Activated CD4-positive, alpha-beta T cell treated with anti-CD3 and anti-CD28 coated beads, Interleukin-2, amount 10 ng/mL, durations not matched to agents 7 days and 5 days (primary cell): Measurements from ENCODE around the gene PTPN4. TPM values are rescaled to one million over a fixed set of nuclear protein-coding genes. Genes with fewer than 3 reads are reported as not detected.

Source experiments
- CTCF ChIA-PET: fragments of 350-600 bp; sonication (Branson Sonifier 250); formaldehyde crosslinking; loops from one replicate; lab custom pipeline; 2021; ENCODE audit warnings: antibody characterized with exemption; lab: Charles Lee
- POLR2A ChIA-PET: fragments of 350-600 bp; sonication (Branson Sonifier 250); formaldehyde crosslinking; loops from one replicate; lab custom pipeline; 2021; ENCODE audit warnings: antibody characterized with exemption; lab: Charles Lee
- DNase-seq: peaks from one replicate; pipeline ENCODE4 v3.0.0-alpha.2; 2020
- H3K27ac Mint-ChIP-seq: one replicate; pipeline ENCODE4 v1.8.0; 2021; ENCODE audit warnings: mild to moderate bottlenecking, moderate library complexity, mixed read lengths
- H3K27me3 Mint-ChIP-seq: one replicate; pipeline ENCODE4 v1.8.0; 2021; ENCODE audit warnings: mixed read lengths
- H3K36me3 Mint-ChIP-seq: one replicate; pipeline ENCODE4 v1.8.0; 2021; ENCODE audit warnings: low read depth, mixed read lengths
- H3K4me1 Mint-ChIP-seq: one replicate; pipeline ENCODE4 v1.8.0; 2021; ENCODE audit warnings: mixed read lengths
- H3K4me3 Mint-ChIP-seq: one replicate; pipeline ENCODE4 v1.8.0; 2021; ENCODE audit warnings: mild to moderate bottlenecking, moderate library complexity, mixed read lengths
- H3K9me3 Mint-ChIP-seq: one replicate; pipeline ENCODE4 v1.8.0; 2021; ENCODE audit warnings: mixed read lengths
- total RNA-seq, 2 experiments: library from RNA; stranded (reverse); gene quantifications; one replicate each; pipeline ENCODE4 v1.2.3, GENCODE V29; 2021

Gene PTPN4
- total RNA-seq, 2 experiments from 2014 or later: 75.2 to 95.9 TPM

GRCh38 chr2:119910566-119910965 lies 150.8 kb downstream of the PTPN4 start:
- ChIA-PET POLR2A (no interaction called here), CTCF (no interaction called here)
- H3K36me3 Mint-ChIP-seq: peaks cover 48% of the 10 kb centered on the region
- no peaks in the 10 kb centered on the region for H3K27me3 Mint-ChIP-seq
- H3K9me3 Mint-ChIP-seq: peaks cover 8% of the 10 kb centered on the region
- no peak overlapping the region for H3K27ac Mint-ChIP-seq
- no peaks in the 10 kb centered on the region for H3K4me1 Mint-ChIP-seq
- DNase-seq: no peak
- H3K4me3 Mint-ChIP-seq: no peak overlapping the region

DNA sequence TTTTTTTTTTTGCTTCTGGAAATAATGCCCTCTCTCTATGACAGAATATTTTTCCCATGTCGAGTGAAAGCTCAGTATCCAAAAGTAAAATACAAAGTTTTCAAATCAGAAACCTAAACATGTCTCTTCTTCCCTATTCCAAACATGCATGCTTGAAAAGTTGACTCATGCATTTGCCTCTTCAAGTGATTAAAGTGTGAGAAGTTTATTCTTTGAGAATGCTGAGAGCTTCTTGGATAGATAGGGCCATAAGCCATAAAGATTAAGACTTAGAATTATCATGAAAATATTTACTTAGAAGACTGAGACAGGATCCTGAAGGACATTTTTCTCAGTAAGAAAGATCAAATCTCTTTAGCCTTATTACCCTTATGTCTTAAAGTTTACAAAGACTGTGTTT lies 154.5 kb downstream of the PTPN4 start:
- H3K27me3 Mint-ChIP-seq: no peaks in the 10 kb centered on the region
- H3K4me3 Mint-ChIP-seq: no peak overlapping the region
- DNase-seq: no peak
- peaks cover 28% of the 10 kb centered on the region for H3K36me3 Mint-ChIP-seq
- ChIA-PET POLR2A (no interaction called here), CTCF (interaction anchor here (0.6 kb wide), 1 partner anchor 10 kb away, joined by 4 read pairs; no protein-coding TSS in a partner anchor)
- no peaks in the 10 kb centered on the region for H3K4me1 Mint-ChIP-seq
- H3K27ac Mint-ChIP-seq: no peak overlapping the region
- peaks cover 2% of the 10 kb centered on the region for H3K9me3 Mint-ChIP-seq

GRCh38 chr2:119921825-119922224 lies 162.1 kb downstream of the PTPN4 start:
- H3K4me1 Mint-ChIP-seq: peaks cover 22% of the 10 kb centered on the region
- ChIA-PET POLR2A (no interaction called here), CTCF (interaction anchor here (0.6 kb wide), 1 partner anchor 34 kb away, joined by 4 read pairs; no protein-coding TSS in a partner anchor)
- H3K36me3 Mint-ChIP-seq: peaks cover 25% of the 10 kb centered on the region
- H3K4me3 Mint-ChIP-seq: no peak overlapping the region
- no peaks in the 10 kb centered on the region for H3K27me3 Mint-ChIP-seq
- H3K27ac Mint-ChIP-seq: no peak overlapping the region
- DNase-seq: no peak
- H3K9me3 Mint-ChIP-seq: peaks cover 3% of the 10 kb centered on the region

GRCh38 chr2:119922699-119923098 lies 163.0 kb downstream of the PTPN4 start:
- Mint-ChIP-seq H3K27me3 (no peaks in the 10 kb centered on the region), H3K27ac (no peak overlapping the region), H3K36me3 (peaks cover 28% of the 10 kb centered on the region), H3K4me3 (no peak overlapping the region), H3K9me3 (peaks cover 3% of the 10 kb centered on the region), H3K4me1 (peaks cover 30% of the 10 kb centered on the region)
- POLR2A ChIA-PET: no interaction called here
- no peak for DNase-seq
- CTCF ChIA-PET: interaction anchor here (0.6 kb wide), 1 partner anchor 35 kb away, joined by 4 read pairs; no protein-coding TSS in a partner anchor

DNA sequence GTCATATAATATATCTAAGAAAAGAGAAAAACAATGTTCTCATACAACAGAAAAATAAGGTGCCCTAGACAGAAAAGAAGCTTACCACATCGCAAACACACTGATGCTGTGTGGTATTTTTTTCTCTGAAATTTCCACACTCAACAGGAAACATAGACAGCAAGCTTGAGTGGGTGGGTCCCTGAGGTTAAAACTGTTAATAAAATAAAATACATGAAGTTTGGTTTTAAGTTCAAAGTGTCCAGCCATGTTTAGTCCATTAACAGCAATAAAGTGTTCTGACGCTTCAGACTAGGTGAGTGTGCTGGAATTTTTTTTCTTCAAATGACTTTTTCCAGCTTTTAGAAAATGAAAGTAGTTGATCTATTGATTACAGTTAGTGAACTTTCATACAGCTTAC lies 169.8 kb downstream of the PTPN4 start:
- ChIA-PET CTCF (interaction anchor here (0.6 to 1.5 kb wide), 6 partner anchors 9 to 246 kb away, joined by 3 to 5 read pairs (median 3); no protein-coding TSS in a partner anchor), POLR2A (interaction anchor here (0.6 kb wide), 2 partner anchors 11 to 1036 kb away, joined by 3 to 5 read pairs; no protein-coding TSS in a partner anchor)
- Mint-ChIP-seq H3K36me3 (peaks cover 43% of the 10 kb centered on the region), H3K27ac (peak overlapping the region; percentile 98), H3K9me3 (peaks cover 10% of the 10 kb centered on the region), H3K27me3 (no peaks in the 10 kb centered on the region), H3K4me1 (peaks cover 61% of the 10 kb centered on the region), H3K4me3 (peak overlapping the region; percentile 78)
- DNase-seq: peak; percentile 67

GRCh38 chr2:119932809-119933208 lies 173.1 kb downstream of the PTPN4 start:
- peak overlapping the region; percentile 33 for H3K4me3 Mint-ChIP-seq
- CTCF ChIA-PET: no interaction called here

GRCh38 chr2:119934319-119934718 lies 174.6 kb downstream of the PTPN4 start:
- CTCF ChIA-PET: interaction anchor here (1.0 kb wide), 1 partner anchor 16 kb away, joined by 3 read pairs; no protein-coding TSS in a partner anchor
- Mint-ChIP-seq H3K4me3 (no peak overlapping the region), H3K36me3 (peaks cover 65% of the 10 kb centered on the region), H3K27ac (no peak overlapping the region), H3K27me3 (no peaks in the 10 kb centered on the region), H3K4me1 (peaks cover 36% of the 10 kb centered on the region), H3K9me3 (peaks cover 16% of the 10 kb centered on the region)
- no peak for DNase-seq
- POLR2A ChIA-PET: no interaction called here

More at GRCh38 chr2:119932809-119933208, 173.1 kb downstream of the PTPN4 start:
- POLR2A ChIA-PET: no interaction called here
- Mint-ChIP-seq H3K27ac (peak overlapping the region; percentile 31), H3K27me3 (no peaks in the 10 kb centered on the region), H3K4me1 (peaks cover 51% of the 10 kb centered on the region), H3K36me3 (peaks cover 60% of the 10 kb centered on the region), H3K9me3 (peaks cover 16% of the 10 kb centered on the region)
- no peak for DNase-seq

DNA sequence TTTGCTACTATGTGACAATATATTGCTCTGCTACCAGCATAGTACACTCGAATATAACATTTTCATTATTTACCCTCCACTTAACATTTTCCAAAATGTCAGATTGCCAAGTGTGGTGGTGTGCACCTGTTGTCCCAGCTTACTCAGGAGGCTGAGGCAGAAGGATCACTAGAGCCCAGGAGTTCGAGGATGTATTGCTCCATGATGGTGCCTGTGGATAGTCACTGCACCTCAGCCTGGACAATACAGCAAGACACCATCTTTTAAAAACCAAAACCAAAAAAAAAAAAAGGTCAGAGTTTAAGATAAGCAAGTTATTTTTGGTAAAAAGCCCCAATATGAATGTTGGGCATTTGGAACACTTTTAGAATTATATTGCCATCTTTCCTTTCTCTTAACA lies 178.0 kb downstream of the PTPN4 start:
- Mint-ChIP-seq H3K4me1 (peaks cover 28% of the 10 kb centered on the region), H3K9me3 (peaks cover 13% of the 10 kb centered on the region), H3K4me3 (no peak overlapping the region), H3K27ac (no peak overlapping the region), H3K36me3 (peaks cover 66% of the 10 kb centered on the region), H3K27me3 (no peaks in the 10 kb centered on the region)
- DNase-seq: no peak
- ChIA-PET CTCF (no interaction called here), POLR2A (no interaction called here)

GRCh38 chr2:119939915-119940314 lies 180.2 kb downstream of the PTPN4 start:
- Mint-ChIP-seq H3K36me3 (peaks cover 70% of the 10 kb centered on the region), H3K27me3 (no peaks in the 10 kb centered on the region), H3K9me3 (peaks cover 6% of the 10 kb centered on the region), H3K4me3 (no peak overlapping the region), H3K4me1 (peaks cover 28% of the 10 kb centered on the region), H3K27ac (no peak overlapping the region)
- POLR2A ChIA-PET: no interaction called here
- CTCF ChIA-PET: interaction anchor here (0.5 kb wide), 1 partner anchor 55 kb away, joined by 3 read pairs; no protein-coding TSS in a partner anchor
- DNase-seq: no peak

DNA sequence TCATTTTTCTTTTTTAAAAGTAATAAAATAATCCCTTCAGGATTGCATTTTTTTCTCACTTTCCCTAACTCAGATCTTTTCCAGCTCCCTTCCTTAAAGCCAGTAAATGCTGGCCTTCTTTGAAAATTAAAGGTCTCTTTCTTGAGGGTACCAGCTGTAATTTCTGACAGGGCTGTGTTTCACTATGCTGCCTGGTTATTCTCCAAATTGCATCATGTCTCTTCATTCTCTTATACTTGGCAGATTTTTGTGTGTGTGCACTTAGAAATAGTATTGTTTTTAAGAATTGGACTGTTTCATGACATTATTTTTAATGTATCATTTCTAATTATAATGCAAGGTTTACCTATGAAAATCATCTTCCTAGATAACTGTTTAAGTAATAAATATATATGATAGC lies 181.1 kb downstream of the PTPN4 start:
- no peak for DNase-seq
- Mint-ChIP-seq H3K4me1 (peaks cover 24% of the 10 kb centered on the region), H3K36me3 (peaks cover 69% of the 10 kb centered on the region), H3K4me3 (no peak overlapping the region), H3K9me3 (peaks cover 2% of the 10 kb centered on the region), H3K27me3 (no peaks in the 10 kb centered on the region), H3K27ac (no peak overlapping the region)
- ChIA-PET POLR2A (interaction anchor here (0.5 kb wide), 1 partner anchor 11 kb away, joined by 3 read pairs; no protein-coding TSS in a partner anchor), CTCF (no interaction called here)

DNA sequence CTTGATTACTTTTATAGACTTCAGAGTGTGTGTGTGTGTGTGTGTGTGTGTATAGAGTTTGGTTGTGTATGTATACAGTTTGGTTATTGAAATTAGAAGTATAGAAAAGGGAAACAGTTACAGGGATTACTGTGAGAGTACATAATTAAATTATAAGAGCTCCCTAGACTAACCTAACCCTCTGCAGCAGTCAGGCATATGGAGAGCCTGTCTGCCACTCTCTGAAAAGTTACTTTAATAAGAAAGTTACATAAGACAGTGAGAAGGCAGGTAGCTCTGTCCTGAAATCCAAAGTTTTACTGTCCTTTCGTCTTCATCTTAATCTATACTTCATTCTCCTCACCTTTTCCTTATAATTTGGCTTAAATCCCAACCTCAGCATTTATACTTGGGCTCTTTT lies 181.7 kb downstream of the PTPN4 start:
- DNase-seq: no peak
- peaks cover 67% of the 10 kb centered on the region for H3K36me3 Mint-ChIP-seq
- no peak overlapping the region for H3K4me3 Mint-ChIP-seq
- no peaks in the 10 kb centered on the region for H3K27me3 Mint-ChIP-seq
- H3K9me3 Mint-ChIP-seq: peaks cover 2% of the 10 kb centered on the region
- POLR2A ChIA-PET: no interaction called here
- CTCF ChIA-PET: no interaction called here
- peaks cover 23% of the 10 kb centered on the region for H3K4me1 Mint-ChIP-seq
- H3K27ac Mint-ChIP-seq: no peak overlapping the region

DNA sequence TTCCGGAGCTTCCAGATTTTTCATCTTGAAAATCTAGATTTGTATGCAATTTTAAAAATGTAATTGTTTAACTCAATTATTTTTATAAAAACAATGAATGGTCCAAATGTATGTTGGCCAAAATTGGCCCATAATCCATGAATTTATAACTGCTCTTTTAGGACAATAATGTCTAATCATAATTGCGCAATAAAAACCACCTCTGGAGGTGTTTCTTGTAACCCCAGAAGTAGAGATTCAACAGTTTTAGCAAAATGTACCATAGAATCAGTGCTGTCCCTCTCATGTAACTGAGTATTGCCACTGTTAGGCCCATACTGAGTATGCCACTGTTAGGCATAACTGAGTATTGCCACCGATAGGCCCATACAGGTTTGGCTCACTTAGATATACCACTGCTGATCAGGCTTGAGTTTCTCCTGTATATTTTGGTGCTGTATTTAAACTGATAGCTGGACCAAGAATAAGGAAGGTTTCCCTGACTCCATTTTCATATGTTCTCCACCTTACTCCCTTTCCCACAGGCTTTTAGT lies 182.3 kb downstream of the PTPN4 start:
- H3K4me3 Mint-ChIP-seq: no peak overlapping the region
- no peak for DNase-seq
- peaks cover 23% of the 10 kb centered on the region for H3K4me1 Mint-ChIP-seq
- ChIA-PET POLR2A (no interaction called here), CTCF (interaction anchor here (0.6 to 1.1 kb wide), 3 partner anchors 11 to 239 kb away, joined by 3 to 6 read pairs (median 5); no protein-coding TSS in a partner anchor)
- peak overlapping the region; percentile 9 for H3K27ac Mint-ChIP-seq
- H3K27me3 Mint-ChIP-seq: no peaks in the 10 kb centered on the region
- H3K36me3 Mint-ChIP-seq: peaks cover 63% of the 10 kb centered on the region
- H3K9me3 Mint-ChIP-seq: no peaks in the 10 kb centered on the region

DNA sequence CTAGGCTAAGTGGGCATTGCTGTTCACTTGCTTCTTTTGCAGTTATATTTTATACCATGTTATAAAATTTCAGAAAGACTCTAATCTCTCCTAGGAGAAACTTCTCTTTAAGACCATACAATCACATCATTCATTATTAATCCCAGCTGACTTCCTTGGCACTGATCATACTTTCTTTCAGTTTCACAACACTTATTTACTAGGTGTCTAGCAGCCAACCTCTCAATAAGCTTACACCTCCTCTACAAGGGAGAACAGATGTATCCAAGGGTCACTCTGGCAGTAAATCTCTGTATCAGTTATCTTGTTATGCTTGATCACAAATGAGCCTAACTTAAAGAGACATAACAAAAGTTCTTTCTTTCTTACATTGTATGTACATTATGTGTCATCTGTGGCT lies 183.3 kb downstream of the PTPN4 start:
- DNase-seq: no peak
- Mint-ChIP-seq H3K4me3 (no peak overlapping the region), H3K27ac (peak overlapping the region; percentile 6), H3K4me1 (peaks cover 29% of the 10 kb centered on the region), H3K27me3 (no peaks in the 10 kb centered on the region), H3K36me3 (peaks cover 64% of the 10 kb centered on the region), H3K9me3 (no peaks in the 10 kb centered on the region)
- ChIA-PET POLR2A (no interaction called here), CTCF (interaction anchor here (1.3 kb wide), 1 partner anchor 9 kb away, joined by 6 read pairs; no protein-coding TSS in a partner anchor)
